ENCODE measurements around the gene MYLK3.
"Not testable (repeated sequence)": the region's sequence is repeated elsewhere in the genome, so short reads cannot be mapped to it uniquely, and the experiment has no call there.

MYLK3 gene

GRCh38 chr16:46688654-46689364 lies 59.3 kb downstream of the MYLK3 start, which contains the start of gene VPS35:
VPS35 (minus strand) TSS chr16:46689178; CDS start chr16:46689133, 45 bp downstream.
- peak; percentile 93 for DNase-seq

- no peak for DNase-seq
Measured at GRCh38 chr16:46688101-46688653, 60.0 kb downstream of the MYLK3 start.

DNA sequence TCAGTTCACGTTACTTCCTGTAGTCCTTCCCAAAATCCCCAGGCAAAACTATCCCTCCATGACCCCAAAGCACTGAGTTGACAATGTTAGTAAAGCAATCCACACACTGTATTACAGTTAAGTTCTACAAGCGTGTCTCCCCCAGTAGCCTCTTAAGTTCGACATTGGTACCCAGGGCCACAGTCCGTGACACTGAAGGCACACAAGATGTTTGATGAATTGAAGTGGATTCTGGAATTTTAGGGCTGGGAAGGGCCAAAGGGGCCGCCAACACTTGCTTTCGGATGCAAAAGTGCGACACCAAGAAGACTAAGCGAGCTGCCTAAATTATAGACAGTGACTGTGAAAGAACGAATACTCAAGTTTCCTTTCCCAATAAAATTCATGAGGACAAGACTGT lies 60.7 kb downstream of the MYLK3 start:
- no peak for DNase-seq

DNA sequence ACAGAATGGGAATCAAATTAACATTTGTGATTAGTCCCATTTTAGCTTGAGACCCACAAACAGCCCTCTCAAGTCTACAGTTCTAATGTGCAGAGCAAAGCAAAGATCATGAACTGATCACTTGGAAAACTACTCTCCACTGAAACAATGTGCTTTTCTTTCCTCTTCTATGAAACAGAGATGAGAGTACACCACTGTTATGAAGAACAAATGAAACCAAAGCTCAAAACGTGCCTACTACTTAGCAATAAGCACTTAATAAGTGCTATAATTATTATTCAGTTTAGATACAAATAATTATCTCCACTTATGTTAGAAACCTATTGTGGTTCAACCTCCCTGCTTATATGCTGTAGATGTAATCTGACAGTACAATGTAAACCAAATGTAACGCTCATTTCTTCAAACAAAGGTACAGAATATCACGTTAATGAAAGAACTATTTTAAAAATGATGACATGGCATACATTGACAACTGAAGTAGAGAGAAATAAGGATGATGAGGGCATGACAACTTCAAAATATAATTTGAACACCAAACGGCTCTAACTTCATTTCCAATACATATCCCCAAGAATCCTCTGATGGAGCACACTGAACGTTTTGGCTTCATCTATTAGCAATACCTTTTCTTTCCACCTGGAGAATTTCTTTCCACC lies 61.2 kb downstream of the MYLK3 start:
- DNase-seq = no peak

DNA sequence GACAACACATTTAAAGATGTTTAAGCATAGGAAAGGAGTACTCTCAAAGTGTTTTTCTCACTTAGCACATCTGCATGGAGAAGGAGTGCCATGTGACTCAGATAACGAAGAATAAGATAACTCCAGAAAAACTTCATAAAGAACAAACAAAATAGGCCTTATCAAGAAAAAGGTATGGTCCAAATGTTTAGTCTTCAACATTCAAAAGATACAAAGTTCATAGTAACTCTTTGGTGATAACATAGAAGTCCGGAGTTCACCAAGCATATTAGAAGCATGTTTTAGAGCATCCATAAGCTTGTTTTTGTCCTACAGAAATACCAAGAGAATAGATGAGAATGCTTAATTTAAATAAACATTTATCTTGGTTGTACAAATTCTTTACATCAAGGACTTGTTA lies 66.3 kb downstream of the MYLK3 start:
- DNase-seq = not testable (repeated sequence)

DNA sequence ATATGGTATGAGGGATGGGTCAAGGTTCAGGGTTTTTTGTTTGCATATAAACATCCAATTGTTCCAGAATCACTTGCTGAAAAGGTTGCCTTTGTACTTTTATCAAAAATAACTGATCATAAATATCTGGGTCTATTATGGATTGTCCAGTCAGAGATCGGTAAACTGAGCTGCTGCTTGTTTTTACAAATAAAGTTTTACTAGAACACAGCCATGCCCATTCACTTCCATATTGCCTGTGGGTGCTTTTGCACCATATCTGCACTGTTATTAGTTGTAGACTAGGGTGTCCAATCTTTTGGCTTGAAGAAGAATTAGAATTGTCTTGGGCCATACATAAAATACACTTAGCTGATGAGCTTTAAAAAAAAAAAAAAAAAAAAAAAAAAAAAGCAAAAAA lies 70.2 kb downstream of the MYLK3 start:
- not testable (repeated sequence) for DNase-seq

GRCh38 chr16:46673320-46674013 lies 74.7 kb downstream of the MYLK3 start:
- peak; percentile 1 for DNase-seq

GRCh38 chr16:46662123-46662522 lies 86.0 kb downstream of the MYLK3 start:
- DNase-seq = no peak

DNA sequence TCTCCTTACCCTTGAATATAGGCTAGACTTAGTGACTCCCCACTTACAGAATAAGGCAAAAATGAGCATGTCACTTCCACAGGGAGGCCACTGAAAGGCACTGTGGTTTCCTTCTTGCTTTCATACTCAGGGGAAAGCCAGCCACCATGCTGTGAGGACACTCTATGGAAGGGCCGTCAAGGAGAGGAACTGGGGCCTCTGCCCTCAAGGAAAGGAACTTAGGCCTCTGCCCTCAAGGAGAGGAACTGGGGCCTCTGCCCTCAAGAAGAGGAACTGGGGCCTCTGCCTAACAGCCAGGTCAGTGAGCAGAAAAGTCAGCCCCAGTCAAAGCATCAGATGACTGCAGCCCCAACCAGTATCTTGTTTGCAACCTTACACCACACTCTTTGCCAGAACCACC lies 89.2 kb downstream of the MYLK3 start:
- no peak for DNase-seq
